Endometrium (tissue), 2 donors: ENCODE measurements around the gene ANKH.

ENCODE experiments used
- FAIRE-seq: peaks from 2 replicates; lab custom pipeline; 2012; peaks lifted over from hg19 to GRCh38; lab: Jason Lieb, UNC
- donor health status: control.
- donor health status: control.

Gene ANKH

DNA sequence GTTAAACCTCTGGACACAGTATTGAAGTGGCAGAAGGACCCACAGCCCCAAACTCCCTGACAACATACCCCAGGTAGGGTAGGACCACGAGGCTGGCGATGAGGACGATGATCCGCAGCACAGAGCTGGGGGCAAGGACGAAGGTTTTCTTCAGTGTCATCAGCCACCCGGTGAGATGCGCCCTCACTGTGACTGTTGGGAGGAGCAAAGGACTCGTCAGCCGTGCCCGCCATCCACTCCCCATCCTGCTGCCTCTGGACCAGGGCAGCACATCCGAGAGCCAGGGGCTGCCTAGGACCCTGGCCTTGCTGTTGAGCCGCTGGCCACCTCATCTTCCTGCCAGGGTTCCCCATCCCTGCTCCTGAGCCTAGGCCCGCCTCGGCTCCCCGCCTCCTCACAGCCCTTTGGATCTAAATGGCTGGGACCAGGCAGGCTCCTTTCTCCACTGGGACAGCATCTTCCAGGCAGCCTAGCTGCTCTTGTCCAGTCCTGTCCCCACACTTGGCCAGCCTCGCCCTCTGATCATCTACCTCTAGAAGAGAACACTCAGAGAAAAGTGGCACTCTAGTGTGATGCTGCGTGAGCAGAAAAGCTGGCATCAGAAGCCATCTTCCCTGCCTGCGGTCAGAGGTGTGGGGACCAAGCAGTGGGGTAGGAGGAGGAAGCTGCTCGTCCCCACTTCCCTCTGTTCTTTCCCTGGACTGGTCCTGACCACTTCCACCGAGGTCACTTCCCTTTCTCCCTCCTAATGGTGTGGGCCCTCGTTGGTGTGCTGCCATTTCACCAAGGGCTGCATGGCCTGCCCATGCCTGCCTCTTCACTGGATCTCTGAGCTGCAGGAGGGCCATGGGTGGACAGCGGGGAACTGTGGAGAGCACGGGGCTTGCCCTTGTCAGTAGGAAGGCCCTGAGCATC, 157.8 kb downstream of the ANKH start:
- no peak for FAIRE-seq

DNA sequence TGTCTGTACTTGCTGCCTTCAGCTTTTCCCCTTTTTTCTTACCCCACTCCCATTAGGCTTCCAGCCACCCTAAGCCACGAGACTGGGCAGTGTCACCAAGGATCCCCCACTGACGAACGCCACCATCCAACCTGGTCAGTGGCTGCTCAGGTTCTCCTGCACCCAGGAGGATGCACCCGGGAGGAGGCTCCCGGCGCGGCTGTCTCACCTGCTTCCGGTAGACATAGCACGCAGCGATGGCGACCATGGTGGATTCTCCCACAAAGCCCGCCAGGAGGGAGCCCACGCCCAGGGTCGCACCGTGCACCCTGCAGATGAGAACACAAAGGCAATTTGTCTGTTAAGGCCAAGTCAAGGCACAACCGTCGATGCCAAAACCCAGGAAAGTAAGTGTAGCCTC, 158.9 kb downstream of the ANKH start:
- no peak for FAIRE-seq

GRCh38 chr5:14712131-14712530, 159.4 kb downstream of the ANKH start:
- no peak for FAIRE-seq

GRCh38 chr5:14710313-14710994, 161.1 kb downstream of the ANKH start:
- FAIRE-seq: no peak

DNA sequence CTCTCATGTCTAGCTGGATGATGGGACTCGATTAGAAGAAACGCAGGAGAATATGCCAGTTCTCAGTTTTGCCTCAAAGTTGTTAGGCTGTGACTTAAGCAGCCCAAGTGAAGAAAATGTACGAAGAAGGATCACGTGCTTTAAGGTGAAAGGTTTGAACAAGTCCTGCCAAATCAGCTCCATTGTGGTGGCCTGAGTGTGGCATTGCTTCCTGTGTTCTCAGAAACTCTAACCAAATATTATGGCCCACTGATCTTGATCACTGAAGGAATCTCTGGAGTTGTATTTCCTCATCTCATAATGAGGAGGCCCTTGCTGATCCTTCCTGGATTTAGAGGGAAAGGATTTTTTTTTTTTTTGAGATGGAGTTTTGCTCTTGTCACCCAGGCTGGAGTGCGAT, 163.0 kb downstream of the ANKH start:
- no peak for FAIRE-seq

DNA sequence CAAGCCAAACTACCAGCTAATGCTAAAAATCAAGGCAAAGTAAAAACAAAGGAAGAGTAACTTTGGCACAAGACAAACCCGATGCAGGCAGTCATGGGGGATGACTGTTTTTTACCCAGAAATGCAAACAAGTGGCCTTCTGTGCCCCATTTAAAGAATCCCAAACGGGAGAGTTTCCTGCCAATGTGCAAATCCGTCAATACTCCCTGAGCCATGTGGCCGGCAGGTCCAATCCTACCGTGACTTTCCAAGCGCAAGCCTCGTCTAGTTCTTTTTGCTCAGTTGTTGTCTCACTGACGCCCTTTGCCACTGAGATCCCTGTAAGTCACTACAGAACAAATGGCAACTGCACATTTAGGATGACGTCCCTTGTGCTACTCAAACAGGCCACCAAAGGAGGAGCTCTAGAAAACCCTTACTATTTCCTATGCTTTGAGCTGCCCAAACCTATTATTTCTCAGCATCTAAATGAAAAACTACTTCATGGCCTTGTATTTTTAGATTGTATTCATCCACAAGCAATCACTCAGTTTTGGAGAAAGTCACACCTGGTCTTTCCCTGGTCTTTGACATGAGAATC, 163.7 kb downstream of the ANKH start:
- FAIRE-seq: no peak

- no peak for FAIRE-seq
These were observed 165.0 kb downstream of the ANKH start for GRCh38 chr5:14706615-14707021.

DNA sequence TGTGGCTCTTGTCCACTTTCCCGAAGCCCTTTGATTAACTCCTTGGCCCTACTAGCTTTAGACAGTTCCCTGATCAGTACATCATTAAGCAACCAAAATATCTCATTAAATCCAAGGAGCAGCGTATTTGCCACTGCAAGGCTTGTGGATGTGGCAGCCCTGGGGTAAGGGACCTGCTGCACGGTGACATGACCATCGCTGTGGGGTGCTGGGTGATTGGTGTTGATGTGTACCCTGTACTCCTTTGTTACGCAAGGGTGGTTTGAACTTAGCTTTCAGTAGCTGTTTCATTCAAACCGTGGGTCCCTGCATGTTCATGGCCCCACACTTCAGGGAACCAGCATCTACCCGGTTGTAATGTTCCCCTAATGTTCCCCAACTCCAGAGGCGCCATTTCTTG, 166.0 kb downstream of the ANKH start:
- no peak for FAIRE-seq

DNA sequence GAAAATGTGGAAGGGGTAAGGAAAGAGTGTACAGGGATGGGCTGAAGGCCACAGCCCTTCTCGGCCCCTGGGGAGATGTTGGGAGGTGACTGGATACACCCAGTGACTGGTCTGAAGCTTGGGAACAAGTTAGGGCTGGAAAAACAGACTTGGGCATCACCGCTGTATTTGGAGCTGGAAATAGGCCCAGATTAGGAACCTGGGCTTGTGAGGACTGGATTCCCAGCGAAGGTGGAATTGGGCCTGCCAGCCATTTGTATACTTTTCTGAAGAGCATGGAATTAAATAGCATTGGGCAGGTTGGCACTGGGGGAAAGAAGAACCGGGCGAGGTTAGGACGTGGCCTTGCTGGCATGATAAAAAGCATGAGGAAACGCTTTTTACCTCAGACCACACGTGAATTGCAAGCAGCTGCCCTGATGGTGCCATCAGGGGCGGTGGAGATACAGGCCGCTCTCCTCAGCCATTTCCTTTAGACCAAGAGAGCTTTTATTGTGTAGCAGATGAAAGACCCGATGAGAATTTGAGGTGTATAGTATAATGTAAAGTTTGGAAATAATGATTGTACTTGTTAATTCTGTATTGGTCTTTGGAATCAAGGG, 169.2 kb downstream of the ANKH start:
- no peak for FAIRE-seq

- no peak for FAIRE-seq
These were observed 170.0 kb downstream of the ANKH start for GRCh38 chr5:14701556-14701955.

GRCh38 chr5:14700478-14701436, 170.8 kb downstream of the ANKH start:
- no peak for FAIRE-seq

- no peak for FAIRE-seq
These were observed 171.7 kb downstream of the ANKH start for GRCh38 chr5:14699807-14700400.

DNA sequence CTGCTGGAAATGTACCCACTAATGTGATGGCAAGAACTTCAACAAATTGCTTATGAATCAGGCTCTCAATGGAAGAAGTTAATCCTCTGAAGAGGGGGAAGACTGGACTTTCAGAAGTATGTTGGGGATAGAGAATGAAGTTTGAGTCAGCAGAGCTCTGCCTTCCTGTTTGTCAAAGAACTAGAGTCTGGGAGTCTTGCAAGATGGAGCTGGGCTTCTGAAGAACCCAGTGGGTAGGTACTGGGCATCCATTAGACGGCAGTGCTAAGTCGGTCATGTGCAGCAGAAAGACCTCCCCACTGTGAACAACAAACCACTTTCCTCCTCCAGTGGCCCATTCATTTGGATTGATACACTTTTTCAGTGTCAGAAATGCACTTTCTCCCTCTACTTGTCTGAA, 172.4 kb downstream of the ANKH start:
- FAIRE-seq: no peak

GRCh38 chr5:14698495-14698894, 173.1 kb downstream of the ANKH start:
- no peak for FAIRE-seq

DNA sequence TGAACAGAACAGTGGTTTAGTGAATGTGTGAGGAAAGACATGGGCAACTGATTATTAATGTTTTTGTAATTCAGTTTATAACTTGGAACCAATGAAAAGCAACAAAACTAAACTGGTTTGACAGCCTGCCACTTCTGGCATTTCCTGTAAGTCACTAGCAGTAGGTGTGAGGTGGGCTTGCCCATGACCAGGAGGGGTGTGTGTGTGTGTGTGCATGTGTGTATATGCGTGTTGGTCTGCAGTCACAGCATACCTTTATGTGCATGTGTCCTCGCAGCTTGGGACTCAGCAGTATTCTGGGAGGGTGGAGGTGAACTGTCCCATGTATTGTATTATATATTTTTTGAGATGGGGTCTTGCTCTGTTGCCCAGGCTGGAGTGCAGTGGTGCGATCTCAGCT, 174.7 kb downstream of the ANKH start:
- FAIRE-seq: no peak

DNA sequence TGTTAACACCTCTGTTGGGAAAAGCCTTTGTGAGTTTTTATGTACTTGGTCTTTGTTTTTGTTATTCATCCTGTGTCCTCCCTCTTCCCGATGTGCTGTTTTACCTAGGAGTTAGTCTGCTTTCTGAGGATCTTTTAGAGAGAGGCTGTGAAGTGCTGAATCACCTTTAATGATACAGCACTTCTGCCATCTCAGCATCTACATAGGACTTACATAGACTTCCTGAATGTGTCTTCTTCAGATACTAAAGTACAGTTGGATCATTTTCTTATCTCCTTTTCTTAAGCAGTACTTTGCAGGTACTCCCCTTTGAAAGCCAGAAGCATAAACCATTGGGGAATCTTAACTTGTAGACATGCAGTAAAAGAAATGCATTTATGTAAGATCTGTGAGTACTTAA, 175.5 kb downstream of the ANKH start:
- FAIRE-seq: no peak

DNA sequence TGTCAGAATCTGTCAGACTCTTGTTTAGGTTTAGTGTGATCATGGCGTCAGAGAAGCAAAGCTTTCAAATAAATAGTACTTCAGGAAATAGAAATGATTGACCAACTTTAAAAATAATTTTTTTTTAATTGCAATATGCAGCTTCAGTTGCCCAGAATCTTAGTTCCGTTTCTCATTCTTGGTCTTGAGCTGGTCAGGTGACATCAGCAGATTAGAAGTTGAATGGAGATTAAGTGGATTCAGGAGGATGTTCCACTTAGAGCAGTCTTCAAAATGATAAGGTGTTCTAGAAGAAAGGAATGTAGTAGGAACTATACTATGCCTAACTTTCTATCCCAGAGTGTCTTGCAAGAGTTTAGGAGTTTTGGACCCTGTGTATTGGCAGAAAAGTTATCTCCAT, 176.4 kb downstream of the ANKH start:
- FAIRE-seq: no peak

GRCh38 chr5:14693070-14693469, 178.5 kb downstream of the ANKH start:
- no peak for FAIRE-seq

GRCh38 chr5:14687023-14687665, 184.4 kb downstream of the ANKH start:
- FAIRE-seq: no peak

GRCh38 chr5:14686517-14686916, 185.1 kb downstream of the ANKH start:
- FAIRE-seq: no peak

DNA sequence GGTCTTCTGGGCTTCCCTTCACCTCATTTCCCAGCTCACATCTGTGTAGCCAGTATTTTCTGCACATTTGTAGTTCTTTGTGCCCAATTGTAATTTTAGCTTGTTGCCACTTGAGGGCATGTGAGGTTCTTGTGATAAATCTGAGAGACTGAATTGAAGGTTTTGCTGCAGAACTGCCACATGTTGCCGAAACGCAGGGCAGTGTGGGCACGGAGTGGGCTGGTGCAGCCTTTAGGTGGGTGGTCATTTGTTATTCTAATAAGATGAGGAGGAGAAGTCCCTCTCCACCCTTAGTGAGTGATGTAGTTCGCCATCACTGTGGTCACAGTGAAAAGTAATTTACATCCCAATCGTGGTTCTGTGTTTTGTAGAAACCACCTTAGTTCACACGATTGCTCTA, 185.8 kb downstream of the ANKH start:
- FAIRE-seq: no peak
